OCI-LY1 (cell line): Measurements from ENCODE around the gene SLC25A39.

Experiments
- EZH2 ChIP-seq: fragments of 200-600 bp; sonication (generic), shearing (Covaris generic); IDR thresholded peaks from 2 replicates; pipeline ENCODE4 v1.8.0; 2017; ENCODE audit warnings: borderline replicate concordance, mixed run types, mild to moderate bottlenecking, antibody characterized with exemption, low read length, moderate library complexity, mixed read lengths
- TF ChIP-seq, protein P1 (sequence below): fragments of 200-600 bp; sonication (generic), shearing (Covaris generic); IDR thresholded peaks from 2 replicates; pipeline ENCODE4 v1.5.1; 2017; ENCODE audit warnings: mild to moderate bottlenecking, antibody characterized with exemption, low read length, moderate library complexity, mixed read lengths

DNA sequence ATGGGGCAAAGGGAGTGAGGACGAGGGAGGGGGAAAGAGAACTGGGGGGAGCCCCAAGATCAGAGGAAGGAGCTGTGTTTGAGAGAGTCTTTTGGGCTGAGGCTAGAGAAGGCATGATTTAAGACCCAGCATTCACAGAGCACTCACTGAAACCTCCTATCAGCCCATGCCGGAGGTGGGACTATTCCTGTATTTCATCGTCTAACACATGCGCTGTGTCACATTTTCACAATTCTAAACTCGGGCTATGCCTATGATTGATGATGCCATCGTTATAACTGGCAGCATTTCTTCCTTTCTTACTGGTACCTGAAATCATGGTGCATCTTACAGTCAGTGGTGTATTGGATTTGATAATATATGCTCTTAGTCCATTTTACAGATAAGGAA is 35.5 kb upstream of the SLC25A39 start:
- TF ChIP-seq, protein P1, sequence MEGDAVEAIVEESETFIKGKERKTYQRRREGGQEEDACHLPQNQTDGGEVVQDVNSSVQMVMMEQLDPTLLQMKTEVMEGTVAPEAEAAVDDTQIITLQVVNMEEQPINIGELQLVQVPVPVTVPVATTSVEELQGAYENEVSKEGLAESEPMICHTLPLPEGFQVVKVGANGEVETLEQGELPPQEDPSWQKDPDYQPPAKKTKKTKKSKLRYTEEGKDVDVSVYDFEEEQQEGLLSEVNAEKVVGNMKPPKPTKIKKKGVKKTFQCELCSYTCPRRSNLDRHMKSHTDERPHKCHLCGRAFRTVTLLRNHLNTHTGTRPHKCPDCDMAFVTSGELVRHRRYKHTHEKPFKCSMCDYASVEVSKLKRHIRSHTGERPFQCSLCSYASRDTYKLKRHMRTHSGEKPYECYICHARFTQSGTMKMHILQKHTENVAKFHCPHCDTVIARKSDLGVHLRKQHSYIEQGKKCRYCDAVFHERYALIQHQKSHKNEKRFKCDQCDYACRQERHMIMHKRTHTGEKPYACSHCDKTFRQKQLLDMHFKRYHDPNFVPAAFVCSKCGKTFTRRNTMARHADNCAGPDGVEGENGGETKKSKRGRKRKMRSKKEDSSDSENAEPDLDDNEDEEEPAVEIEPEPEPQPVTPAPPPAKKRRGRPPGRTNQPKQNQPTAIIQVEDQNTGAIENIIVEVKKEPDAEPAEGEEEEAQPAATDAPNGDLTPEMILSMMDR = no peak
- no peak for TF ChIP-seq EZH2
